GM19468 (cell line): ENCODE measurements around the gene TOMM22.

Experiments
- ATAC-seq: cut with Tn5 transposase; IDR thresholded peaks from one replicate; pipeline ENCODE4 v1.9.1; 2021; ENCODE audit warnings: mild to moderate bottlenecking, moderate library complexity, moderate number of reproducible peaks; ENCODE audit not compliant: unreplicated experiment; ENCODE audit errors: extremely low read depth

TOMM22 gene

GRCh38 chr22:38731703-38732161, 50.0 kb downstream of the TOMM22 start:
- no peak for ATAC-seq

GRCh38 chr22:38732251-38732815, 50.6 kb downstream of the TOMM22 start:
- ATAC-seq: no peak

- no peak for ATAC-seq
Measured at GRCh38 chr22:38733329-38733723, 51.6 kb downstream of the TOMM22 start.

GRCh38 chr22:38733724-38734381, 52.1 kb downstream of the TOMM22 start:
- ATAC-seq: no peak

GRCh38 chr22:38734421-38735100, 52.8 kb downstream of the TOMM22 start:
- ATAC-seq: no peak
